Endothelial cell of umbilical vein (primary cell): ENCODE measurements around the gene DGKI. TPM values are rescaled to one million over a fixed set of nuclear protein-coding genes. Genes with fewer than 3 reads are reported as not detected.

ENCODE experiments used
- BruUV-seq: library from RNA; stranded (reverse); fragments of 400-500 nt; replicated peaks from 2 replicates; lab custom pipeline; 2021; lab: Mats Ljungman, UMichigan
- CTCF ChIA-PET: fragments of 300-600, 350-600 bp; sonication (Branson Sonifier 250); formaldehyde crosslinking; loops from one replicate; lab custom pipeline; 2021; ENCODE audit warnings: antibody characterized with exemption, inconsistent platforms; lab: Charles Lee
- POLR2A ChIA-PET: fragments of 300-600, 350-600 bp; sonication (Branson Sonifier 250); formaldehyde crosslinking; loops from one replicate; lab custom pipeline; 2021; ENCODE audit warnings: antibody characterized with exemption, inconsistent platforms; lab: Charles Lee
- DNase-seq: peaks from one replicate; pipeline ENCODE4 v3.0.0-alpha.2; 2011; ENCODE audit warnings: low read depth, low spot score
- FAIRE-seq: peaks from 2 replicates; lab custom pipeline; 2011; peaks lifted over from hg19 to GRCh38; lab: Jason Lieb, UNC
- H2AFZ ChIP-seq: 2 replicates; pipeline ENCODE4 v1.6.0; 2012; ENCODE audit warnings: low read depth, low read length, control low read depth, inconsistent platforms
- H3K27ac ChIP-seq: 2 replicates; pipeline ENCODE4 v1.5.1; 2011; ENCODE audit warnings: low read depth, mild to moderate bottlenecking, control low read depth, low read length, moderate library complexity; ENCODE audit not compliant: insufficient read depth
- H3K27me3 ChIP-seq, 2 experiments: 2 replicates each; pipeline versions ENCODE4 v1.6.0 to v1.6.1; 2011; ENCODE audit warnings: low read length in 2 of 2, mixed read lengths in 1 of 2; ENCODE audit not compliant: control insufficient read depth in 2 of 2, insufficient read depth in 2 of 2
- H3K36me3 ChIP-seq, 2 experiments: 2 replicates in 1 of 2; 3 replicates in 1 of 2; pipeline ENCODE4 v1.5.1; 2011; ENCODE audit warnings: low read length in 2 of 2, mild to moderate bottlenecking in 1 of 2, moderate library complexity in 1 of 2; ENCODE audit not compliant: control insufficient read depth in 2 of 2, insufficient read depth in 2 of 2; ENCODE audit errors: extremely low read depth in 1 of 2
- H3K4me1 ChIP-seq: 3 replicates; pipeline ENCODE4 v1.5.1; 2011; ENCODE audit warnings: mild to moderate bottlenecking, low read length; ENCODE audit not compliant: control insufficient read depth, insufficient read depth; ENCODE audit errors: extremely low read depth
- H3K4me2 ChIP-seq: 2 replicates; pipeline ENCODE4 v1.6.1; 2011; ENCODE audit warnings: low read length, control low read depth, mixed read lengths; ENCODE audit not compliant: insufficient read depth
- H3K4me3 ChIP-seq, 3 experiments: fragments of 200-600 bp in 1 of 3; sonication (generic), shearing (Covaris generic) in 1 of 3; replicated peaks in 1 of 3; 2 replicates each; pipeline ENCODE4 v1.5.1; 2011 to 2016; ENCODE audit warnings: control low read depth in 3 of 3, low read length in 3 of 3, mild to moderate bottlenecking in 2 of 3, inconsistent platforms in 1 of 3, low read depth in 1 of 3, moderate library complexity in 1 of 3; ENCODE audit not compliant: insufficient read depth in 1 of 3
- H3K79me2 ChIP-seq: 2 replicates; pipeline ENCODE4 v1.6.0; 2012; ENCODE audit warnings: low read length, inconsistent platforms; ENCODE audit not compliant: control insufficient read depth, insufficient read depth
- H3K9ac ChIP-seq: replicated peaks from 2 replicates; pipeline ENCODE3; 2011; ENCODE audit warnings: low read length, control low read depth; ENCODE audit not compliant: insufficient read depth; ENCODE audit errors: extremely low read depth
- H3K9me1 ChIP-seq: replicated peaks from 3 replicates; pipeline ENCODE4 v1.6.0; 2011; ENCODE audit warnings: mild to moderate bottlenecking, low read length; ENCODE audit not compliant: control insufficient read depth, insufficient read depth; ENCODE audit errors: extremely low read depth
- H3K9me3 ChIP-seq: replicated peaks from 2 replicates; pipeline ENCODE4 v1.5.1; 2012; ENCODE audit warnings: low read length, inconsistent platforms; ENCODE audit not compliant: control insufficient read depth, insufficient read depth
- H4K20me1 ChIP-seq: replicated peaks from 2 replicates; pipeline ENCODE3; 2011; ENCODE audit warnings: mild to moderate bottlenecking, low read length; ENCODE audit not compliant: control insufficient read depth, insufficient read depth; ENCODE audit errors: extremely low read depth
- EZH2 ChIP-seq: IDR thresholded peaks from 2 replicates; pipeline ENCODE4 v1.6.1; 2012; ENCODE audit warnings: borderline replicate concordance, low read depth, mild to moderate bottlenecking, moderate library complexity, low read length, inconsistent platforms; ENCODE audit not compliant: severe bottlenecking
- FOS ChIP-seq: IDR thresholded peaks from 2 replicates; pipeline ENCODE4 v1.6.1; 2011; ENCODE audit warnings: mild to moderate bottlenecking, low read length, moderate library complexity, borderline replicate concordance; ENCODE audit not compliant: insufficient read depth
- GATA2 ChIP-seq: IDR thresholded peaks from 2 replicates; pipeline ENCODE4 v1.7.0; 2011; ENCODE audit warnings: low read depth, mild to moderate bottlenecking, moderate library complexity, mixed read lengths, low read length; ENCODE audit not compliant: insufficient read length, insufficient read depth
- JUN ChIP-seq: IDR thresholded peaks from 2 replicates; pipeline ENCODE4 v1.6.1; 2011; ENCODE audit warnings: borderline replicate concordance, low read depth; ENCODE audit not compliant: insufficient read length, insufficient read depth
- MYC ChIP-seq: IDR thresholded peaks from one replicate; pipeline ENCODE4 v1.6.1; 2011; ENCODE audit warnings: mild to moderate bottlenecking, low read depth, low read length
- POLR2A ChIP-seq: IDR thresholded peaks from 2 replicates; pipeline ENCODE4 v1.6.1; 2012; ENCODE audit warnings: low read depth, mild to moderate bottlenecking, control low read depth, low read length
- POLR2AphosphoS5 ChIP-seq: IDR thresholded peaks from 2 replicates; pipeline ENCODE4 v1.6.1; 2012; ENCODE audit warnings: low read depth, mild to moderate bottlenecking, control low read depth, low read length, moderate library complexity; ENCODE audit not compliant: insufficient read depth
- dilution Hi-C: fragments of 300-500 bp; cut with MboI; formaldehyde crosslinking; loops from one replicate; pipeline ENCODE4 v1.15.0; 2019; ENCODE audit warnings: low sequenced_read_pairs; ENCODE audit not compliant: extremely low pct_ligation_motif_present
- intact Hi-C: fragments of 100-400 bp; cut with micrococcal nuclease; formaldehyde crosslinking; loops from one replicate; pipeline ENCODE4 v1.10.0; 2022
- polyA plus RNA-seq, 4 experiments: library from polyadenylated mRNA; depleted of rRNA in 3 of 4; stranded (reverse) in 3 of 4; unstranded in 1 of 4; fragments of >200 nt; gene quantifications; 2 replicates each; pipeline versions ENCODE4 v1.2.1 to v1.2.3, GENCODE V29; 2011 to 2012; ENCODE audit warnings: missing spikeins in 1 of 4
- total RNA-seq: library from RNA; stranded (reverse); gene quantifications from 2 replicates; pipeline ENCODE4 v1.2.3, GENCODE V29; 2021
- TF ChIP-seq, protein P1 (sequence below), 2 donors: IDR thresholded peaks; 1 replicate in 1 of 2; 2 replicates in 1 of 2; pipeline ENCODE4 v1.5.1; 2011; ENCODE audit warnings: low read length in 2 of 2, mild to moderate bottlenecking in 2 of 2, moderate library complexity in 2 of 2, control low read depth in 1 of 2, inconsistent platforms in 1 of 2, low read depth in 1 of 2; ENCODE audit not compliant: insufficient read depth in 1 of 2; ENCODE audit errors: extremely low read depth in 1 of 2
- TF ChIP-seq, protein P2 (sequence below): IDR thresholded peaks from 2 replicates; pipeline ENCODE4 v1.6.1; 2011; ENCODE audit not compliant: insufficient read depth, insufficient read length

Gene DGKI
- total and polyA plus RNA-seq, 2 donors (not counting 3 experiments of a cell fraction or from before 2014, with no cell fraction given), result 0.11 to 0.51 TPM

DNA sequence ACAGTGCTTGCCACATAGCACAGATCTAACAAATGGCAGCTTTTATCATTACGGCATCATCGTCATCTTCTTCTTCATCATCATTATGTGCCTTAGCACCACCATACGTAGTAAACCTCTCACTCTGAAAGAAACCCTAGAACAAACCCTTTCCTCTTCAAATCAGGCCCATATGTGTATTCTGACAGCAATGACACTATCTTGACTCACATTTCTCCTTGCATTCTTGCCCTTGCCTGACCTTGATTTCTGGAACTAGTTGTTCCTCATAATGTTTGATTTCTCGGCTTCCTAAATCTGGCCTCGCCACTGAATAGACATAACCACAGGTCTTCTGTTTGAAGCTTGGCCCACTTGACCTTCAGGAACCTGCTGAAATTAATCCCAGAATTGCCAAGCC is 115.3 kb downstream of the DGKI start:
- DNase-seq, result no peak
- Histone ChIP-seq H3K9me3 (no peaks in the 10 kb centered on the region), H3K4me1 (no peaks in the 10 kb centered on the region), H3K79me2 (no peaks in the 10 kb centered on the region), H3K27ac (no peak overlapping the region), H2AFZ (no peak overlapping the region), H3K4me3 (no peak overlapping the region), H3K4me2 (no peak overlapping the region), H3K36me3 (no peaks in the 10 kb centered on the region), H3K27me3 (peaks cover 0 to 2% of the 10 kb centered on the region in 2 experiments), H3K9me1 (no peaks in the 10 kb centered on the region), H3K9ac (no peak overlapping the region), H4K20me1 (no peaks in the 10 kb centered on the region)
- dilution Hi-C loops, result no loop called here
- no TSS peak for BruUV-seq
- no peak for FAIRE-seq
- no peak for TF ChIP-seq POLR2AphosphoS5
- TF ChIP-seq GATA2, result no peak
- no peak for TF ChIP-seq MYC
- no peak for TF ChIP-seq EZH2
- TF ChIP-seq, protein P1, sequence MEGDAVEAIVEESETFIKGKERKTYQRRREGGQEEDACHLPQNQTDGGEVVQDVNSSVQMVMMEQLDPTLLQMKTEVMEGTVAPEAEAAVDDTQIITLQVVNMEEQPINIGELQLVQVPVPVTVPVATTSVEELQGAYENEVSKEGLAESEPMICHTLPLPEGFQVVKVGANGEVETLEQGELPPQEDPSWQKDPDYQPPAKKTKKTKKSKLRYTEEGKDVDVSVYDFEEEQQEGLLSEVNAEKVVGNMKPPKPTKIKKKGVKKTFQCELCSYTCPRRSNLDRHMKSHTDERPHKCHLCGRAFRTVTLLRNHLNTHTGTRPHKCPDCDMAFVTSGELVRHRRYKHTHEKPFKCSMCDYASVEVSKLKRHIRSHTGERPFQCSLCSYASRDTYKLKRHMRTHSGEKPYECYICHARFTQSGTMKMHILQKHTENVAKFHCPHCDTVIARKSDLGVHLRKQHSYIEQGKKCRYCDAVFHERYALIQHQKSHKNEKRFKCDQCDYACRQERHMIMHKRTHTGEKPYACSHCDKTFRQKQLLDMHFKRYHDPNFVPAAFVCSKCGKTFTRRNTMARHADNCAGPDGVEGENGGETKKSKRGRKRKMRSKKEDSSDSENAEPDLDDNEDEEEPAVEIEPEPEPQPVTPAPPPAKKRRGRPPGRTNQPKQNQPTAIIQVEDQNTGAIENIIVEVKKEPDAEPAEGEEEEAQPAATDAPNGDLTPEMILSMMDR (IDR thresholded peaks at IDR 0.05; ENCODE audit: extremely low read depth in 1 of 2, insufficient read depth in 1 of 2, low read depth in 1 of 2, low read length in 2 of 2), result no peak
- TF ChIP-seq JUN, result no peak
- no peak for TF ChIP-seq FOS
- no peak for TF ChIP-seq POLR2A
- TF ChIP-seq, protein P2, sequence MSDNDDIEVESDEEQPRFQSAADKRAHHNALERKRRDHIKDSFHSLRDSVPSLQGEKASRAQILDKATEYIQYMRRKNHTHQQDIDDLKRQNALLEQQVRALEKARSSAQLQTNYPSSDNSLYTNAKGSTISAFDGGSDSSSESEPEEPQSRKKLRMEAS, result no peak
- POLR2A ChIA-PET, result no interaction called here
- CTCF ChIA-PET, result no interaction called here
- intact Hi-C loops, result no loop called here
